ENCODE data around the gene RAD51B. TPM values are rescaled to one million over a fixed set of nuclear protein-coding genes. Genes with fewer than 3 reads are reported as not detected.
"Not testable (repeated sequence)": the region's sequence is repeated elsewhere in the genome, so short reads cannot be mapped to it uniquely, and the experiment has no call there.

Gene RAD51B
- total RNA-seq, 1 donor from 2014 or later = 25.1 TPM

- Mint-ChIP-seq H3K9me3 (no peaks in the 10 kb centered on the region), H3K27ac (no peak overlapping the region), H3K4me1 (ENCODE audit: low read depth) (peaks cover 16% of the 10 kb centered on the region), H3K27me3 (ENCODE audit: low read depth) (no peaks in the 10 kb centered on the region), H3K36me3 (ENCODE audit: low read depth) (no peaks in the 10 kb centered on the region), H3K4me3 (ENCODE audit: low read depth) (no peak overlapping the region)
- intact Hi-C loops (cut with micrococcal nuclease) = no loop called here
- DNase-seq (ENCODE audit: low spot score) = no peak
Measured at GRCh38 chr14:68293404-68293803, 473.8 kb downstream of the RAD51B start.

- Mint-ChIP-seq H3K9me3 (no peaks in the 10 kb centered on the region), H3K4me3 (ENCODE audit: low read depth) (no peak overlapping the region), H3K27me3 (ENCODE audit: low read depth) (no peaks in the 10 kb centered on the region), H3K4me1 (ENCODE audit: low read depth) (peaks cover 13% of the 10 kb centered on the region), H3K36me3 (ENCODE audit: low read depth) (no peaks in the 10 kb centered on the region), H3K27ac (no peak overlapping the region)
- intact Hi-C loops (cut with micrococcal nuclease) = no loop called here
- no peak for DNase-seq (ENCODE audit: low spot score)
Measured at GRCh38 chr14:68295316-68295816, 475.8 kb downstream of the RAD51B start.

GRCh38 chr14:68297039-68297438 is 477.5 kb downstream of the RAD51B start:
- H3K27me3 Mint-ChIP-seq (ENCODE audit: low read depth) = no peaks in the 10 kb centered on the region
- intact Hi-C loops (cut with micrococcal nuclease) = no loop called here

GRCh38 chr14:68297876-68298468 is 478.4 kb downstream of the RAD51B start:
- no peaks in the 10 kb centered on the region for H3K36me3 Mint-ChIP-seq (ENCODE audit: low read depth)
- H3K27ac Mint-ChIP-seq = no peak overlapping the region
- intact Hi-C loops (cut with micrococcal nuclease) = no loop called here
- H3K9me3 Mint-ChIP-seq = peaks cover 5% of the 10 kb centered on the region
- H3K27me3 Mint-ChIP-seq (ENCODE audit: low read depth) = no peaks in the 10 kb centered on the region
- H3K4me1 Mint-ChIP-seq (ENCODE audit: low read depth) = peaks cover 7% of the 10 kb centered on the region
- H3K4me3 Mint-ChIP-seq (ENCODE audit: low read depth) = no peak overlapping the region
- no peak for DNase-seq (ENCODE audit: low spot score)

More at GRCh38 chr14:68297039-68297438, 477.5 kb downstream of the RAD51B start:
- Mint-ChIP-seq H3K4me1 (ENCODE audit: low read depth) (peaks cover 13% of the 10 kb centered on the region), H3K4me3 (ENCODE audit: low read depth) (no peak overlapping the region), H3K27ac (no peak overlapping the region), H3K36me3 (ENCODE audit: low read depth) (no peaks in the 10 kb centered on the region), H3K9me3 (peaks cover 1% of the 10 kb centered on the region)
- no peak for DNase-seq (ENCODE audit: low spot score)

- Mint-ChIP-seq H3K36me3 (ENCODE audit: low read depth) (no peaks in the 10 kb centered on the region), H3K27me3 (ENCODE audit: low read depth) (no peaks in the 10 kb centered on the region), H3K27ac (no peak overlapping the region), H3K4me1 (ENCODE audit: low read depth) (no peaks in the 10 kb centered on the region), H3K4me3 (ENCODE audit: low read depth) (no peak overlapping the region), H3K9me3 (peaks cover 5% of the 10 kb centered on the region)
- no peak for DNase-seq (ENCODE audit: low spot score)
- intact Hi-C loops (cut with micrococcal nuclease) = no loop called here
Measured at GRCh38 chr14:68300608-68301007, 481.0 kb downstream of the RAD51B start.

DNA sequence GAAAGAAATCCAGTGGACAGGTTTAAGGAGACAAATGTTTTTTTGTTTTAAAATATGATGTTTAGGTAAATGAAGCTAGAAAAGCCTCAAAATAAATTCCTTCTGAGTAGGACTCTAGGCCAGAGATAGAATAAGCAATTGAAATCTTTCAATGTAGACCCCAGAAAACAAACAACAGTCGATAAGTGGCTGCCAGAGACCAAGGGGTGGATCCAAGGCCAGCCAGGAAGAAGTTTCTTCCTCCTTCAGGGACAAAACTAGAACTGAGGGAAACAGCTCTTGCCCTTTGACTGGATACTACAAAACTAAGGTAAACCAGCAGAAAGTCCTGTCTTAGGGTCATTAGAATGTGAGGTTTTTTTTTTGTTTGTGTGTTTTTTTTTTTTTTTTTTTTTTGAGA is 481.6 kb downstream of the RAD51B start:
- Mint-ChIP-seq H3K9me3 (peaks cover 5% of the 10 kb centered on the region), H3K36me3 (ENCODE audit: low read depth) (no peaks in the 10 kb centered on the region), H3K27me3 (ENCODE audit: low read depth) (no peaks in the 10 kb centered on the region), H3K4me3 (ENCODE audit: low read depth) (no peak overlapping the region), H3K4me1 (ENCODE audit: low read depth) (no peaks in the 10 kb centered on the region), H3K27ac (no peak overlapping the region)
- DNase-seq (ENCODE audit: low spot score) = no peak
- intact Hi-C loops (cut with micrococcal nuclease) = no loop called here

- H3K9me3 Mint-ChIP-seq; H3K4me1 Mint-ChIP-seq (ENCODE audit: low read depth); H3K36me3 Mint-ChIP-seq (ENCODE audit: low read depth); intact Hi-C loops (cut with micrococcal nuclease); H3K27me3 Mint-ChIP-seq (ENCODE audit: low read depth); DNase-seq (ENCODE audit: low spot score); H3K4me3 Mint-ChIP-seq (ENCODE audit: low read depth); H3K27ac Mint-ChIP-seq: not testable (repeated sequence)
Measured at GRCh38 chr14:68302938-68303337, 483.4 kb downstream of the RAD51B start.

DNA sequence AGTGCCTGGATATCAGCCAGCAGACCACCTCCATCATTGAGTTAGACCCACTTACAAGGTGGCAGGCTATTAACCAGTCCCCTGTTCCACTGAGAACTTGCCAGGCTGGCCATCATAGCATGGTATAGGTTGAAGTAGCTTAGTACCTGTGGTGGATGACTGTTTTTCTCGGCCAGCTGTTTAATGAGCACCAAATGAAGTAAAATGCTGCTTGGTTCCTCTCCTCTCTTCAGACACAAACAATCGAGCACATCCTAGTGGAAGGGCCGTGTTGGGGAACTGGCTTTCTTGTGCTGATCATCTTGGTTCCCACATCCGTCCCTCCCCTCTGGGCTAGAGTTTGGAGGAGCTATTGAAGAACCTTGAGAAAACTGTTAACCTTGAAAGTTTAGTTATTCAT is 486.2 kb downstream of the RAD51B start:
- H3K36me3 Mint-ChIP-seq (ENCODE audit: low read depth) = no peaks in the 10 kb centered on the region
- intact Hi-C loops (cut with micrococcal nuclease) = no loop called here
- H3K4me3 Mint-ChIP-seq (ENCODE audit: low read depth) = no peak overlapping the region
- DNase-seq (ENCODE audit: low spot score) = no peak
- H3K27me3 Mint-ChIP-seq (ENCODE audit: low read depth) = no peaks in the 10 kb centered on the region
- H3K4me1 Mint-ChIP-seq (ENCODE audit: low read depth) = peaks cover 4% of the 10 kb centered on the region
- H3K27ac Mint-ChIP-seq = no peak overlapping the region
- H3K9me3 Mint-ChIP-seq = peaks cover 5% of the 10 kb centered on the region

DNA sequence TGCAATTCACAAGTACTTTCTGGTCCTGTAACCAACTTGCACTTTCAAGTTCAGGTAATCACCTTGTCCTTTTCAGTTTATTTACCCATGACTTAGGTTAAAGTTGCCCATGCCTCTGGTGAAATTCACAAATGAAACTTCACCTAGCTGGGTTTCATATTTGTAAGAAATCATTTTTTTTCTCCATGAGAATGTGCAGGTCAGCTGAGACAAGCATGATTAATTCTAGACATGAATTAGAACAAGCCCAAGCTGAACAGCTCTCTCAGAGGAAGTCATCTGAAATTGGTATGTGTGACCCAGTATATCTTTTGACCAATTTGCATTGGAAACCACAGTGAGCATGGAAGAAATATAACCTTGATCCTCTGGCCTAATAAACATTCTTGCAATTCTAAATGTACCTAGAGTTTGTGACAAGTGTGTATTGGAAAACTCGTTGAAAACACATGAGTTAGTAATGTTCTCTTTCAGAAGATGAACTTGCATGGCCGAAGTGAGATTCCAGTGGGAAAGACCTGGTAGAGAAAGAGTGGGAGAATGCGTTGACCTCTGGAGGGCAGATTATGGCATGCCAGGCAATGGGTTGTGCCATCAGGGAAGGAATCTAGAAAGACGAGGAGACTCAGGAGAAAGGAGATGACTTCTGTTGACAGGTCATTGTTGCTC is 486.8 kb downstream of the RAD51B start:
- Mint-ChIP-seq H3K9me3 (peaks cover 5% of the 10 kb centered on the region), H3K27me3 (ENCODE audit: low read depth) (no peaks in the 10 kb centered on the region), H3K36me3 (ENCODE audit: low read depth) (no peaks in the 10 kb centered on the region)

GRCh38 chr14:68306934-68307789 is 487.6 kb downstream of the RAD51B start:
- intact Hi-C loops (cut with micrococcal nuclease) = no loop called here
- no peak overlapping the region for H3K4me3 Mint-ChIP-seq (ENCODE audit: low read depth)
- H3K9me3 Mint-ChIP-seq = peaks cover 2% of the 10 kb centered on the region
- H3K36me3 Mint-ChIP-seq (ENCODE audit: low read depth) = no peaks in the 10 kb centered on the region
- DNase-seq (ENCODE audit: low spot score) = no peak
- peaks cover 4% of the 10 kb centered on the region for H3K4me1 Mint-ChIP-seq (ENCODE audit: low read depth)
- no peak overlapping the region for H3K27ac Mint-ChIP-seq
- no peaks in the 10 kb centered on the region for H3K27me3 Mint-ChIP-seq (ENCODE audit: low read depth)

More for the DNA sequence above, 486.8 kb downstream of the RAD51B start:
- Mint-ChIP-seq H3K4me3 (ENCODE audit: low read depth) (no peak overlapping the region), H3K27ac (no peak overlapping the region), H3K4me1 (ENCODE audit: low read depth) (peaks cover 4% of the 10 kb centered on the region)
- no peak for DNase-seq (ENCODE audit: low spot score)
- intact Hi-C loops (cut with micrococcal nuclease) = no loop called here

DNA sequence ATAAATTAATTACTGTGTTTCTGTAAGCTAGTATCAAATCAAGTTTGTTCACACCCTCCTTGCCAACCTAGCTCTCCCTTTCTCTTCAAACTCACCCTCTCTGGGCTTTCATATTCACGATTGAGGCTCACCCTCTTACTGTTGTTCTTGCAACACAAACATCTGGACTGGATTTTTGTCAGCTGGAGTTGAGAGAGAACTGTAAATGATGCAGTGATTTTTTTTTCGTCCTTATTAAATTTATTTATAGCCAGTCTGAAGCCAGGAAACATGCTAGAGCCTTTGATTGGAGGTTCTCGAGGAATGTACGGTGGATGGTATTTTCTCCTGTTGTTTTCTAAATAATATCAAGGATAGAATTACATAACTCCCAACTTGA is 488.2 kb downstream of the RAD51B start:
- H3K36me3 Mint-ChIP-seq (ENCODE audit: low read depth) = no peaks in the 10 kb centered on the region
- H3K27me3 Mint-ChIP-seq (ENCODE audit: low read depth) = no peaks in the 10 kb centered on the region
- peaks cover 7% of the 10 kb centered on the region for H3K4me1 Mint-ChIP-seq (ENCODE audit: low read depth)
- H3K9me3 Mint-ChIP-seq = no peaks in the 10 kb centered on the region
- H3K27ac Mint-ChIP-seq = no peak overlapping the region
- intact Hi-C loops (cut with micrococcal nuclease) = no loop called here
- H3K4me3 Mint-ChIP-seq (ENCODE audit: low read depth) = no peak overlapping the region
- DNase-seq (ENCODE audit: low spot score) = no peak

DNA sequence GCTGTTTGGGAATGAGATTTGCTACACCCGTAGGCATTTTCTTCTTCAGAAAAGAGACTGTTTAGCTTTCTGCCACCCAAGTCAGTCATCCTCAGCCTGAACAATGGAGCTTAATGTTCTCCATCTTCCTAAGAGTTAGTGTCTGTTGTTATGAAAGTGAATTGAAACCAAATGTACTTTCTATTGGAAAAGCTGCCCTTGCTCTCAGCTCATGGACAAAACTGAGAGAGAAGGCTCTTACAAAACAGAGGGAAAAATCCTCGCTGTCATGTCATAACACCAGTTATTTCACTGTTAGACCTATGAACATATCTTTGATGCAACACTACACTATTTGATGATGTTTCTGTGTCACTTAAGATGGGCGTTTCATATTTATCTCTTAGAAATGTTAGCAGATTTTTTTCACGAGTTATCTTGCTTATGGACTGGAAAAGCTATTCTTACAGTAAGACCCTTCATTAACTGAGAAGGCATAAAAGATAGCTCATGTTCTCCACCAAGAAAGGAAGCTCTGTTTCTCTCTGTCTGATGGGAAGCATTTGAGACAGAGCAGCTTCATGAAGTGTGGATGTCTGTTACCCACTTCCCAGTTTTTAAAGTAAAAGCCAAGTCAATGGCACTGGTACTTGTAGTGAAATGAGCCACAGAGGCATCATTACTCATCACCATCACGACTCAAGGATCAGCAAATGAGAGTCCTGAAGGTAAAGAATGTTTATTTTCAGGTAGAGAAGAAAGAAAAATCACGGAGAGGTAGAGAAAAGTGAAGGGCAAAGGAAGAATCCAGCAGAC is 489.3 kb downstream of the RAD51B start:
- DNase-seq (ENCODE audit: low spot score) = no peak
- Mint-ChIP-seq H3K27ac (no peak overlapping the region), H3K36me3 (ENCODE audit: low read depth) (peaks cover under 1% of the 10 kb centered on the region), H3K4me1 (ENCODE audit: low read depth) (peaks cover 14% of the 10 kb centered on the region), H3K9me3 (no peaks in the 10 kb centered on the region), H3K4me3 (ENCODE audit: low read depth) (no peak overlapping the region), H3K27me3 (ENCODE audit: low read depth) (no peaks in the 10 kb centered on the region)
- intact Hi-C loops (cut with micrococcal nuclease) = no loop called here

Measured in activated T-helper 2 cell treated with anti-CD3 and anti-CD28 coated beads, Interferon-gamma antibody, Interleukin-2, Interleukin-4, amounts not matched to agents 10 μg/mL and 5 μg/mL and 100 μg/mL, durations not matched to agents 14 hours and 24 hours and 36 hours (primary cell).